ENCODE results near the gene LAMA5. TPM values are rescaled to one million over a fixed set of nuclear protein-coding genes. Genes with fewer than 3 reads are reported as not detected.
A peak's percentile ranks its signal among the peaks of the same experiment; 100 is the strongest.

Gene LAMA5
- total RNA-seq, 1 experiment from 2014 or later = 321 TPM

GRCh38 chr20:62368976-62369814 is 2.1 kb upstream of the LAMA5 start:
- peaks cover 28% of the 10 kb centered on the region for H3K79me2 ChIP-seq (ENCODE audit: insufficient read depth, low read length)
- H3K9me3 ChIP-seq (ENCODE audit: control insufficient read depth in 1 of 2, insufficient read depth in 1 of 2, low read depth in 1 of 2, low read length in 2 of 2) = no peaks in the 10 kb centered on the region
- H3K9me2 ChIP-seq (ENCODE audit: insufficient read depth) = no peaks in the 10 kb centered on the region
- H3K36me3 ChIP-seq (ENCODE audit: control insufficient read depth in 1 of 2, insufficient read depth in 2 of 2, low read length in 2 of 2) = no peaks in the 10 kb centered on the region
- peak overlapping the region; percentile 34 to 83 for H3K4me3 ChIP-seq (replicated peaks in 1 of 2; ENCODE audit: low read depth in 1 of 2, low read length in 2 of 2)
- peaks cover 53 to 65% of the 10 kb centered on the region in 2 experiments for H3K4me1 ChIP-seq (ENCODE audit: control insufficient read depth in 1 of 2, insufficient read depth in 2 of 2, low read length in 2 of 2)
- POLR2A ChIA-PET = interaction anchor here (0.9 to 1.6 kb wide), 5 partner anchors 10 to 19 kb away, joined by 3 to 9 read pairs (median 5); partner anchors contain the start of gene RPS21
- TF ChIP-seq MAX (IDR thresholded peaks at IDR 0.05) (no peak), CTCF (IDR thresholded peaks at IDR 0.05 in 2 of 3, conservative IDR thresholded peaks at IDR 0.05 in 1 of 3; ENCODE audit: borderline replicate concordance in 1 of 3, insufficient read depth in 1 of 3, low read depth in 2 of 3, low read length in 2 of 3) (peak in 2 of 3 experiments; percentile 33 to 44; a peak in 3 of 6 replicates)
- H3K4me2 ChIP-seq (ENCODE audit: low read length) = peak overlapping the region; percentile 100
- ATAC-seq = peak; percentile 36
- H4K20me1 ChIP-seq (ENCODE audit: insufficient read depth) = no peaks in the 10 kb centered on the region
- intact Hi-C loops (cut with micrococcal nuclease) = loop anchor here (5.0 kb wide), 1 partner anchor 67 kb away; the partner anchor contains the start of gene ADRM1
- no peaks in the 10 kb centered on the region for H3K27me3 ChIP-seq (ENCODE audit: insufficient read depth, low read length)
- no TSS peak for BruUV-seq (replicated peaks)
- no peak overlapping the region for H2AFZ ChIP-seq (ENCODE audit: low read depth, low read length, poor library complexity, severe bottlenecking)
- H3K9ac ChIP-seq (ENCODE audit: low read length) = peak overlapping the region; percentile 51
- CTCF ChIA-PET = interaction anchor here (0.5 to 1.7 kb wide), 5 partner anchors 9 to 235 kb away, joined by 3 to 10 read pairs (median 4); no protein-coding TSS in a partner anchor
- peak overlapping the region; percentile 74; the same call in 1 of the 2 replicates for H3K27ac ChIP-seq (ENCODE audit: low read depth, low read length)
- no peak for DNase-seq (ENCODE audit: low read depth, low spot score)
- RAD21 ChIA-PET (ENCODE audit: low non-redundant PET in 1 of 2, low total read pairs in 2 of 2, uncharacterized antibody in 2 of 2, unreplicated experiment in 2 of 2) = interaction anchor here in 1 of 2 experiments (0.6 kb wide), 1 partner anchor 11 kb away, joined by 6 read pairs; no protein-coding TSS in a partner anchor
